MG63 (cell line): ENCODE data around the gene CTPS1. TPM values are rescaled to one million over a fixed set of nuclear protein-coding genes. Genes with fewer than 3 reads are reported as not detected.

Experiments
- DNase-seq: peaks from one replicate; pipeline ENCODE4 v3.0.0-alpha.2; 2020
- H3K27me3 ChIP-seq: fragments of 250-450 bp; sonication (Bioruptor Pico); 2 replicates; pipeline ENCODE4 v1.5.1; 2020; ENCODE audit warnings: mild to moderate bottlenecking, moderate library complexity
- H3K36me3 ChIP-seq: fragments of 250-450 bp; sonication (Bioruptor Pico); 2 replicates; pipeline ENCODE4 v1.5.1; 2020; ENCODE audit warnings: mild to moderate bottlenecking, moderate library complexity
- H3K4me3 ChIP-seq: fragments of 250-450 bp; sonication (Bioruptor Pico); 2 replicates; pipeline ENCODE4 v1.5.1; 2020; ENCODE audit warnings: mild to moderate bottlenecking, moderate library complexity
- H3K9me3 ChIP-seq: fragments of 250-450 bp; sonication (Bioruptor Pico); 2 replicates; pipeline ENCODE4 v1.5.1; 2020; ENCODE audit warnings: mild to moderate bottlenecking, moderate library complexity
- total RNA-seq: library from RNA; depleted of rRNA; stranded (reverse); fragments of >200 nt; shearing (Covaris generic); gene quantifications from 2 replicates; pipeline ENCODE4 v1.2.3, GENCODE V29; 2014; ENCODE audit warnings: low replicate concordance

Gene CTPS1
- total RNA-seq, 1 experiment from 2014 or later, result 48.3 TPM

GRCh38 chr1:40983286-40983685 is 3.8 kb downstream of the CTPS1 start:
- DNase-seq, result no peak
- Histone ChIP-seq H3K4me3 (no peak overlapping the region), H3K9me3 (no peaks in the 10 kb centered on the region), H3K36me3 (peaks cover 74% of the 10 kb centered on the region), H3K27me3 (no peaks in the 10 kb centered on the region)

- Histone ChIP-seq H3K27me3 (no peaks in the 10 kb centered on the region), H3K36me3 (peaks cover 82% of the 10 kb centered on the region), H3K4me3 (no peak overlapping the region), H3K9me3 (no peaks in the 10 kb centered on the region)
- no peak for DNase-seq
Measured at GRCh38 chr1:40984066-40984465, 4.6 kb downstream of the CTPS1 start.

DNA sequence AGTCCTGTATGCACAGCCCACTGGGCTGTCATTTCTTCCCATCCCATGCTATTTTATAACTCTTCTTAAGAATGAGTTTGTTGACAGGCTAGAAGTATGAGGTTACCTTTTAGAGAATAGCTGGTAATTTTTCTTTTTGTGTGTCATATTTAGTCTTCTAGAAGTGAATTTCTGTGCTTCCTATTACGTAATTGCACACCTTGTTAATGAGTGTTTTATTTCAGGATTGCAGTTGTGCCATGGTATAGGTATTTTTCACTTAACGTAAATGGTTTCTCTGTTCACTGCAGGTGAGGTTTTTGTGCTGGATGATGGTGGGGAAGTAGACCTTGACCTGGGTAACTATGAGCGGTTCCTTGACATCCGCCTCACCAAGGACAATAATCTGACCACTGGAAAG is 5.0 kb downstream of the CTPS1 start:
- DNase-seq, result no peak
- Histone ChIP-seq H3K4me3 (no peak overlapping the region), H3K27me3 (no peaks in the 10 kb centered on the region), H3K9me3 (no peaks in the 10 kb centered on the region), H3K36me3 (peaks cover 86% of the 10 kb centered on the region)

DNA sequence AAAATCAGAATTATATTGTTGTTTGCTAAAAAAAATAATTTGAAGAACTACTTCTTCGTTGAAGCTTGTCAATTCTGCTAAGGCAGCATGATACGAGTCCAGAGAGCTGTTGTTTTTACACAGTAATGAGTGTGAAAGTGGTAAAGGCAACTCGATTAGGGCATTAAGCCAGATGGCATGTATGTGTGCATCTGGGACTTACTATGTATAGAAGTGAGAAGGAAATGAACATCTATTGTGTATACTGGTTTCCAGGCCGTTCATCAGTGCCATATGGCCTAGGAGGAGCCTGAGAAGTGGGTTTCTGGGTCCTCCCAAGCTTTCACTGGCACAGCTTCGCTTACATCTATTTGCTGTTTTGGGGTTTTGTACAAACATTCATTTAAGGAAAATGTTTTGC is 5.7 kb downstream of the CTPS1 start:
- peaks cover 92% of the 10 kb centered on the region for H3K36me3 ChIP-seq
- no peak for DNase-seq
- no peaks in the 10 kb centered on the region for H3K9me3 ChIP-seq

GRCh38 chr1:40985875-40986274 is 6.4 kb downstream of the CTPS1 start:
- DNase-seq, result no peak
- Histone ChIP-seq H3K9me3 (no peaks in the 10 kb centered on the region), H3K27me3 (no peaks in the 10 kb centered on the region), H3K4me3 (no peak overlapping the region), H3K36me3 (peaks cover 94% of the 10 kb centered on the region)

More for the DNA sequence above, 5.7 kb downstream of the CTPS1 start:
- no peak overlapping the region for H3K4me3 ChIP-seq
- H3K27me3 ChIP-seq, result no peaks in the 10 kb centered on the region

- Histone ChIP-seq H3K36me3 (peaks cover 95% of the 10 kb centered on the region), H3K27me3 (no peaks in the 10 kb centered on the region), H3K4me3 (no peak overlapping the region), H3K9me3 (no peaks in the 10 kb centered on the region)
- DNase-seq, result no peak
Measured at GRCh38 chr1:40986328-40986783, 6.9 kb downstream of the CTPS1 start.

DNA sequence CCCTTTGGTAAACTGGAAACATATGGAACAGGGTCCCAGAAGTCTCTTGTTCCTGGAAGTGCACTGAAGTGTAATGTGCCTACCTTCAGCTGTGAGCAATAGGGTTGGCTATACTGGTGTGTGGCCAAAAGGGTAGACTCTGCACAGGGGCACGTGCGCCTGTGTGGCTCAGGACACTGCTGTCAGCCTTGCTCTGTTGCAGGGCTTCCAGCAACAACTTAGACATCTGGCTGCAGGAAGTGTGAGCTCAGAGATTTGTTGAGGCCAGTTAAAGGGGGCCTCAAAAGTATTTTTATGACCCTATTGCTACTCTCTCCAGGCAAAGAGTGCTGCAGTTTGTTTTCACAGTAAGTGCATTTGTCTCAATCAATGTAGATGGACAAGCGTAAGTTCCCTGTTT is 7.5 kb downstream of the CTPS1 start:
- no peaks in the 10 kb centered on the region for H3K9me3 ChIP-seq
- H3K4me3 ChIP-seq, result no peak overlapping the region
- DNase-seq, result no peak
- no peaks in the 10 kb centered on the region for H3K27me3 ChIP-seq
- peaks cover 96% of the 10 kb centered on the region for H3K36me3 ChIP-seq

DNA sequence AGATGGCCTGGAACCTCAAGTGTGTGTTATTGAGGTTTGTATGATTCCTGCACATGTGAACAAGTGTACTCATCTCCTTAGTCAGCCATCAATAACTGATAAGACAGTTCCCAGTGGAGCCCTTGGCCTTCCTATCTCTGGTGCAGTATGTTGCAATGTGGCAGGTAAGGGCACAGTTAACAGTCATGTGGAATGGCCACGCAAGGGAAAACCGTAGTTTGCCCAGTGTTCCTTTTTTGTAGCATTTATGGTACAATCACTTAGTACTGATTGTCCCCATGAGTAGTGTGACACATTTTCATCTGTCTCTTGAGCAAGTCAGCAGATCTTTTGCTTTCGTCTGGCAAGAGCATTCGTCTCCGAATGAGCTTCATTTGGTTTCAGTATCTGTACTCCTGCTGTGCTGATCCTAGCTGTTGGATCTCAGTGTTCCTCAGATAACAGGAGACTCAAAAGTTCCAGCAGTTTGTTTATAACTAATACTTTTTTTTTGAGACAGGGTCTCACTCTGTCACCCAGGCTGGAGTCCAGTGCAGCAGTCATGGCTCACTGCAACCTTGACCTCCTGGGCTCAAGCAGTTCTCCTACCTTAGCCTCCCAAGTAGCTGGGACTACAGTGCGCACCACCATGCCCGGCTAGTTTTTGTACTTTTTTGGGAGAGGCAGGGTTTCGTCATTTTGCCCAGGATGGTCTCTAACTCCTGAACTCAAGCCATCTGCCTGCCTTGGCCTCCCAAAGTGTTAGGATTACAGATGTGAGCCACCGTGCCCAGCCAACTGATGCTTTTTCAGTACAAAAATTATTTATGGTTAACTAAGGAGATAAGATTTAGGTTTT is 8.2 kb downstream of the CTPS1 start:
- no peak for DNase-seq
- Histone ChIP-seq H3K9me3 (no peaks in the 10 kb centered on the region), H3K27me3 (no peaks in the 10 kb centered on the region), H3K36me3 (peaks cover 100% of the 10 kb centered on the region), H3K4me3 (no peak overlapping the region)

DNA sequence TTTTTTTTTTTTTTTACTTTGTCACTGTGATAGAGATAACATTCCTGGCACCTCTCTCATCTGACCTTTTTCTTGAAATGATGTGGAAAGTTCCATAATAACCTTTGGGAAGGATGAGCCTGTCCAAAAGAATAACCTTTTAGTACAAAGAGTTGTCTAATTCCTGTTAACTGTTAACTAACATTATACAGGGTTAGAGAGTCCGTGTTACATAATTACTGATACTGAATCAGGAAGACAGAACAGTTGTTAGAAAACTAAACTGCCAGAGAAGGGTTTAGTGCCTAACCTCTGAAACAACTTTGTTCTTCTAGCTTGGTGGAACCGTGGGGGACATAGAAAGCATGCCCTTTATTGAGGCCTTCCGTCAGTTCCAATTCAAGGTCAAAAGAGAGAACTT is 8.8 kb downstream of the CTPS1 start:
- peaks cover 100% of the 10 kb centered on the region for H3K36me3 ChIP-seq
- H3K27me3 ChIP-seq, result no peaks in the 10 kb centered on the region
- H3K4me3 ChIP-seq, result no peak overlapping the region
- no peak for DNase-seq
- H3K9me3 ChIP-seq, result no peaks in the 10 kb centered on the region

DNA sequence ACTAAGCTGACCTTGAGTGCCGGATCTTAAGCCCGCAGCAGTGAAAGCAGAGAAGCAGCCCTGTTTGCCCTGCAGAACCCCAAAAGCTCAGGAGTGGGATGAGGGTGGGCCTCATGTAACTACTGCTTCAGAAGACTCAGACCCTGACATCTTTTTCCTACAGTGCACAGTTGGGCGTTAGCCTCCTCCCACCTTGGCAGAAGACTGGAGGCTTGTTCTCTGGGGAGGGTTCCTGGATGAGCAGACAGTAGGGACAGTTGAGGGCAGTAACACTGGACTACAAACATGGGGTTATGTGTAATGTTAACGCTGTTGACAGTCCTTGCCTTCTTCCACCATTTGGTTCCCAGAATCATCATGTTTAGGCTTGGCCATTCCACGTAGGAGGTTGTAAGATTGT is 9.6 kb downstream of the CTPS1 start:
- H3K4me3 ChIP-seq, result no peak overlapping the region
- H3K27me3 ChIP-seq, result no peaks in the 10 kb centered on the region
- no peaks in the 10 kb centered on the region for H3K9me3 ChIP-seq
- H3K36me3 ChIP-seq, result peaks cover 97% of the 10 kb centered on the region
- DNase-seq, result no peak

DNA sequence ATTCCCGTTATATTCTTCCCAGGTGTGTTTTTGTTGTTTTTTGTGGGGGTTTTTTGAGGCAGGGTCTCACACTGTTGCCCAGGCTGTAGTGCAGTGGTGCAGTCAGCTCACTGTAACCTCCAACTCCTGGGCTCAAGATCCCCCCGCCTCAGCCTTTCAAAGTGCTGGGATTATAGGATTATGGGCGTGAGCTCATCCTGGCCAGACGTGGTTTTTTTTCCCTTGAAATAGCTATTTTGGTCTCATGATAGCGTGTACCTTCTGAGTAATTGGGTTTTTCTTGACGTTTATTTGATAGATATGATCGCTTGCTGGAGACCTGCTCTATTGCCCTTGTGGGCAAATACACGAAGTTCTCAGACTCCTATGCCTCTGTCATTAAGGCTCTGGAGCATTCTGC is 17.6 kb downstream of the CTPS1 start:
- no peaks in the 10 kb centered on the region for H3K9me3 ChIP-seq
- no peak overlapping the region for H3K4me3 ChIP-seq
- H3K36me3 ChIP-seq, result peaks cover 90% of the 10 kb centered on the region
- no peaks in the 10 kb centered on the region for H3K27me3 ChIP-seq
- no peak for DNase-seq

DNA sequence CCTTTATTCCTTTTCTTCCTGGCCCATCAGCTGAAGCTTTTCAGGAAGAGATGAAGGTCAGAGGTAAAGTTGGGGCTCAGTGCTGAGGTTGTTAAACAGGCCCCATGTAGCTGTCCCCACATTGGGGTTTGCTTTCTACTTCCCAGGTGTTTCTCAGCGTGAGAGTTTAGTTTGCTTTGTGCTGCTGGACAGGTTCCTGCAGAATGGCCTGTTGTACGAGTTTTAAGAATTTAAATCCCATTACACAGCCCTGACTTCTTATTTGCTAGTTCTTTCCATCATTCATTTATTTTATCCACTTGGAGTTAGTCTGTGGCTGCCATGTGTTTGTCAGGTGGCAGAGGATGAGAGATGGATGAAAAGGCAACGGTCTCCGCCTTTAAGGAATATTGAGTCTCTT is 19.2 kb downstream of the CTPS1 start:
- Histone ChIP-seq H3K36me3 (peaks cover 91% of the 10 kb centered on the region), H3K27me3 (no peaks in the 10 kb centered on the region), H3K4me3 (no peak overlapping the region), H3K9me3 (no peaks in the 10 kb centered on the region)
- DNase-seq, result no peak

DNA sequence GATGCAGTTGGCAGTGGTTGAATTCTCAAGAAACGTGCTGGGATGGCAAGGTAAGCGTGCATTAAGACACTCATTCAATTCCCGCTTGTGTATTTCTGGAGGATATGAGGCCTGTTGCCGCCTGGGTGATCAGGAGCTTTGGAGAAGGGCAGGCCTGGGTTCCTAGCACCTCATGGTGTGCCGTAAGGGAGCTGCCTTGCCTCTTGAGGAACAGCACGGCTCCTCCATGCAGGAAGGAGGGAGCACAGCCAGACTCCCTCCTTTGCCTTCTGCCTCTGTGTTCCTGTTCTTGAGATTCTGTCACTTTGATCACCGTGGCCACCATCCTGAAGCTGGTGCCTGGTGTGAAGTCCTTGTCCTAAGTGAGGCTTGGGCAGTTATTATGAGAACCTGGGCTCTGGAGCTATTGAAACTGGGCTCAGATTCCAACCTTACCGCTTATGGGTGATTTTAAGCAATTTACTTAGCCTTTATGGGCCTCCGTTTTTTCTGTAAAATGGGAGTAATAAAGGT is 23.7 kb downstream of the CTPS1 start:
- Histone ChIP-seq H3K27me3 (no peaks in the 10 kb centered on the region), H3K9me3 (no peaks in the 10 kb centered on the region), H3K4me3 (no peak overlapping the region), H3K36me3 (peaks cover 95% of the 10 kb centered on the region)
- no peak for DNase-seq

DNA sequence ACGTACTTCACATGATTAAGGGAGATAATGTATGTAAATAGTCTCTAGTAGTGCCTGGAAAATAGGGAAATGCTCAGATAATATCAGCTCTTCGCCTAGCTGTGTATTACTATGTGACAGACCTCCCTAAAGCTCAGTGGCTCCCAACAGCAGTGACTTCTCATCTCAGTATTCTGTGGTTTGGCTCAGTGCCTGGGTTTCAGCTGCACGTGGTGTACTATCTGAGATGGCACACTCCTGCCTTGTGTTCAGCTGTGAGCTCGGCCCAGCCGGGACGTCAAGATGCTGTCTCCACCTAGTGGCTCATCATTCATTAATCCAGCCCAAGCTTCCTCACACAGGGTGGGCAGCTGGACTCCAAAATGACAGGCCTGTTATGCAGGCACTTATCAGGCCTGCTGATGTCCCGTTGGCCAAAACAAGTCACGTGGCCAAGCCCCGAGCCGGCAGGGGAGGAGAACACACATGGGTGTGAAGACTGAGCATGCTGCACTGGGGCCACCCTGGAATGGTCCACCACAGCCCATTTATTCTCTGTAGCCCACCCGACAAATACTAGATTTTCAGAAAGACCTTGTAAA is 24.2 kb downstream of the CTPS1 start:
- DNase-seq, result peak; percentile 97
- H3K36me3 ChIP-seq, result peaks cover 96% of the 10 kb centered on the region
- no peaks in the 10 kb centered on the region for H3K9me3 ChIP-seq
- H3K27me3 ChIP-seq, result no peaks in the 10 kb centered on the region
- H3K4me3 ChIP-seq, result no peak overlapping the region

DNA sequence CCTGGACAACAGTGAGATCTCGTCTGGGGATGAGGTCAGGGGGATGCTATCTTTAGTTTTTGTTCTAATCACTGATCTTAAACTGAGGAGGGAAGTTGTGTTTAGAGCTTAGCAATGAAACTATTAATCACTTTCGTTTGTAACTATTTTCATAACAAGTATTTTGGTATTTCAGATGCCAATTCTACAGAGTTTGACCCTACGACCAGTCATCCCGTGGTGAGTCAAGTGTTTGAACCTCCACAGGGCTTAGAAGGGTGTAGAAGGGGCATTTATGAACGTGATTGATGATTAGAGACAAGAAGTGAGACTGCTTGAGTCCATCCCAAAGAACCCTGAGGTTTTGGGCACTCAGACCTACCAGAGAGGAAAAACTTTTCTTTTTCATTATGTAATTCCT is 26.4 kb downstream of the CTPS1 start:
- DNase-seq, result no peak
- H3K4me3 ChIP-seq, result no peak overlapping the region
- no peaks in the 10 kb centered on the region for H3K9me3 ChIP-seq
- no peaks in the 10 kb centered on the region for H3K27me3 ChIP-seq
- H3K36me3 ChIP-seq, result peaks cover 98% of the 10 kb centered on the region

GRCh38 chr1:41006942-41007865 is 27.7 kb downstream of the CTPS1 start:
- no peak for DNase-seq
- no peak overlapping the region for H3K4me3 ChIP-seq
- no peaks in the 10 kb centered on the region for H3K9me3 ChIP-seq
- H3K36me3 ChIP-seq, result peaks cover 98% of the 10 kb centered on the region
- H3K27me3 ChIP-seq, result no peaks in the 10 kb centered on the region

DNA sequence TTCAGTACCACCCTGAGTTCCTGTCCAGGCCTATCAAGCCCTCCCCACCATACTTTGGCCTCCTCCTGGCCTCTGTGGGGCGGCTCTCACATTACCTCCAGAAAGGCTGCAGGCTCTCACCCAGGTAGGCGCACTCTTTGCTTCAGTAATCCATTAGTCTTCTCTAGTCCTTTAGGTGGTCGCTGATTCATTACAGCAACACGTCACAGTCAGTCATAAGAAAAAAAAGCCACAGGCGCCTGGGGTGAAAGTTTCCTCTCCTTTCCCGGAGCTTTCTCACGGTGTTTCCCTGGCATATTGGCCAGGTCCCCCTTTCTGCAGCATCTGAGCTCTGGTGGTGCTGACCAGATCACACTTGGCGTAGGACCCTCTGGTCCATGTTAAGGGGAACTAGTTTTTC is 30.0 kb downstream of the CTPS1 start:
- no peak for DNase-seq
- H3K36me3 ChIP-seq, result peaks cover 96% of the 10 kb centered on the region

More for the DNA sequence above, 30.0 kb downstream of the CTPS1 start:
- H3K4me3 ChIP-seq, result no peak overlapping the region
- H3K9me3 ChIP-seq, result no peaks in the 10 kb centered on the region
- H3K27me3 ChIP-seq, result no peaks in the 10 kb centered on the region
